IMR-90 (cell line): ENCODE data around the gene TOR3A. TPM values are rescaled to one million over a fixed set of nuclear protein-coding genes. Genes with fewer than 3 reads are reported as not detected.

Experiments
- ATAC-seq: fragments of 200-7000 bp; cut with Tn5 transposase; 2 replicates; pipeline ENCODE4 v1.9.1; 2020; ENCODE audit warnings: low read depth, mild to moderate bottlenecking, moderate library complexity
- BruUV-seq: library from RNA; stranded (reverse); fragments of 400-500 nt; replicated peaks from 2 replicates; lab custom pipeline; 2021; lab: Mats Ljungman, UMichigan
- CTCF ChIA-PET: fragments of 300-600 bp; formaldehyde crosslinking; extraction: SDS; loops from one replicate; lab custom pipeline; 2021; ENCODE audit warnings: antibody characterized with exemption; lab: Yijun Ruan, JAX
- POLR2A ChIA-PET: fragments of 300-600 bp; sonication (Branson Sonifier 250); formaldehyde crosslinking; loops from one replicate; lab custom pipeline; 2022; ENCODE audit warnings: antibody characterized with exemption; ENCODE audit not compliant: unreplicated experiment; lab: Charles Lee
- DNase-seq: peaks from one replicate; pipeline ENCODE4 v3.0.0; 2013
- H2AFZ ChIP-seq: replicated peaks from 2 replicates; pipeline ENCODE3; 2013; ENCODE audit warnings: low read length, mild to moderate bottlenecking; ENCODE audit not compliant: poor library complexity
- H2AK5ac ChIP-seq: 2 replicates; pipeline ENCODE4 v1.6.1; 2013; ENCODE audit warnings: low read depth, low read length, inconsistent platforms
- H2AK9ac ChIP-seq: replicated peaks from 2 replicates; pipeline ENCODE3; 2013; ENCODE audit warnings: mild to moderate bottlenecking, low read depth, low read length, moderate library complexity; ENCODE audit not compliant: poor library complexity
- H2BK120ac ChIP-seq: 2 replicates; pipeline ENCODE4 v1.6.1; 2013; ENCODE audit warnings: low read depth, low read length, inconsistent platforms
- H2BK15ac ChIP-seq: 3 replicates; pipeline ENCODE4 v1.6.1; 2013; ENCODE audit warnings: low read depth, low read length, inconsistent platforms
- H2BK20ac ChIP-seq: 2 replicates; pipeline ENCODE4 v1.6.1; 2013; ENCODE audit warnings: low read depth, mild to moderate bottlenecking, inconsistent platforms, low read length, moderate library complexity
- H2BK5ac ChIP-seq: 2 replicates; pipeline ENCODE4 v1.6.1; 2013; ENCODE audit warnings: mild to moderate bottlenecking, low read depth, low read length, inconsistent platforms; ENCODE audit not compliant: poor library complexity, severe bottlenecking
- H3K14ac ChIP-seq: replicated peaks from 2 replicates; pipeline ENCODE4 v1.6.1; 2013; ENCODE audit warnings: low read depth, low read length, inconsistent platforms
- H3K18ac ChIP-seq: 2 replicates; pipeline ENCODE4 v1.6.1; 2013; ENCODE audit warnings: low read depth, low read length, control low read depth
- H3K23ac ChIP-seq: 2 replicates; pipeline ENCODE4 v1.6.1; 2013; ENCODE audit warnings: low read depth, low read length, inconsistent platforms
- H3K27ac ChIP-seq: 2 replicates; pipeline ENCODE4 v1.5.1; 2013; ENCODE audit warnings: mild to moderate bottlenecking, control low read depth, low read length; ENCODE audit not compliant: insufficient read depth
- H3K27me3 ChIP-seq: 2 replicates; pipeline ENCODE4 v1.6.1; 2013; ENCODE audit warnings: low read length; ENCODE audit not compliant: control insufficient read depth, insufficient read depth
- H3K36me3 ChIP-seq: 2 replicates; pipeline ENCODE4 v1.6.1; 2013; ENCODE audit warnings: low read length, mixed read lengths; ENCODE audit not compliant: control insufficient read depth, insufficient read depth
- H3K4ac ChIP-seq: 2 replicates; pipeline ENCODE4 v1.6.1; 2013; ENCODE audit warnings: low read depth, low read length, inconsistent platforms
- H3K4me1 ChIP-seq: 2 replicates; pipeline ENCODE4 v1.6.1; 2013; ENCODE audit warnings: low read length, mixed read lengths; ENCODE audit not compliant: control insufficient read depth, insufficient read depth
- H3K4me2 ChIP-seq: 2 replicates; pipeline ENCODE4 v1.6.1; 2013; ENCODE audit warnings: low read depth, mild to moderate bottlenecking, control low read depth, low read length, moderate library complexity
- H3K4me3 ChIP-seq: 2 replicates; pipeline ENCODE4 v1.5.1; 2013; ENCODE audit warnings: low read depth, mild to moderate bottlenecking, control low read depth, low read length, moderate library complexity; ENCODE audit not compliant: insufficient read depth
- H3K56ac ChIP-seq: 2 replicates; pipeline ENCODE4 v1.6.1; 2013; ENCODE audit warnings: low read length, inconsistent platforms; ENCODE audit not compliant: insufficient read depth; ENCODE audit errors: extremely low read depth
- H3K79me1 ChIP-seq, 2 experiments: 2 replicates each; pipeline ENCODE4 v1.6.1; 2013; ENCODE audit warnings: low read length in 2 of 2, inconsistent platforms in 1 of 2, low read depth in 1 of 2
- H3K9ac ChIP-seq: 2 replicates; pipeline ENCODE4 v1.6.1; 2013; ENCODE audit warnings: low read depth, low read length, control low read depth
- H3K9me1 ChIP-seq: 2 replicates; pipeline ENCODE4 v1.6.1; 2013; ENCODE audit warnings: low read length, inconsistent platforms; ENCODE audit not compliant: insufficient read depth
- H3K9me3 ChIP-seq: 2 replicates; pipeline ENCODE4 v1.6.1; 2013; ENCODE audit warnings: low read length; ENCODE audit not compliant: control insufficient read depth, insufficient read depth
- H4K20me1 ChIP-seq: 2 replicates; pipeline ENCODE4 v1.6.1; 2013; ENCODE audit warnings: low read length, inconsistent platforms; ENCODE audit not compliant: insufficient read depth
- H4K5ac ChIP-seq: 2 replicates; pipeline ENCODE4 v1.6.1; 2013; ENCODE audit warnings: mild to moderate bottlenecking, low read depth, low read length, control low read depth
- H4K8ac ChIP-seq, 2 experiments: 2 replicates each; pipeline ENCODE4 v1.6.1; 2013; ENCODE audit warnings: low read depth in 2 of 2, low read length in 2 of 2, control low read depth in 1 of 2, inconsistent platforms in 1 of 2
- H4K91ac ChIP-seq: 2 replicates; pipeline ENCODE4 v1.6.1; 2013; ENCODE audit warnings: low read depth, low read length, inconsistent platforms; ENCODE audit not compliant: insufficient read depth
- MAFK ChIP-seq: IDR thresholded peaks from 2 replicates; pipeline ENCODE4 v1.6.1; 2012; ENCODE audit warnings: low read depth, low read length, improper control_type of control experiment
- dilution Hi-C: fragments of 300-500 bp; cut with HindIII; formaldehyde crosslinking; loops from one replicate; pipeline ENCODE4 v1.14.3; 2018; ENCODE audit warnings: low sequenced_read_pairs; ENCODE audit not compliant: unreplicated experiment
- in situ Hi-C: fragments of 300-500 bp; cut with MboI; formaldehyde crosslinking; loops from 3 replicates; pipeline ENCODE4 v1.14.3; 2019; ENCODE audit warnings: low sequenced_read_pairs, inconsistent platforms, mixed read lengths
- intact Hi-C: fragments of 100-400 bp; cut with micrococcal nuclease; formaldehyde crosslinking; loops from 2 replicates; pipeline ENCODE4 v1.10.0; 2022
- polyA plus RNA-seq, 3 experiments: library from polyadenylated mRNA; depleted of rRNA; stranded (reverse); fragments of >200 nt; gene quantifications; 2 replicates each; pipeline ENCODE4 v1.2.3, GENCODE V29; 2012; ENCODE audit warnings: low replicate concordance in 1 of 3
- total RNA-seq: library from RNA; depleted of rRNA; stranded (reverse); fragments of >200 nt; gene quantifications from 2 replicates; pipeline ENCODE4 v1.2.3, GENCODE V29; 2012
- TF ChIP-seq, protein P1 (sequence below): conservative IDR thresholded peaks from 2 replicates; pipeline ENCODE4 v1.5.1; 2012; ENCODE audit warnings: mild to moderate bottlenecking, low read depth, low read length, improper control_type of control experiment

TOR3A gene
- total and polyA plus RNA-seq, 2 of the 4 experiments (the other 2 are of a cell fraction): 16.8 to 22.2 TPM

DNA sequence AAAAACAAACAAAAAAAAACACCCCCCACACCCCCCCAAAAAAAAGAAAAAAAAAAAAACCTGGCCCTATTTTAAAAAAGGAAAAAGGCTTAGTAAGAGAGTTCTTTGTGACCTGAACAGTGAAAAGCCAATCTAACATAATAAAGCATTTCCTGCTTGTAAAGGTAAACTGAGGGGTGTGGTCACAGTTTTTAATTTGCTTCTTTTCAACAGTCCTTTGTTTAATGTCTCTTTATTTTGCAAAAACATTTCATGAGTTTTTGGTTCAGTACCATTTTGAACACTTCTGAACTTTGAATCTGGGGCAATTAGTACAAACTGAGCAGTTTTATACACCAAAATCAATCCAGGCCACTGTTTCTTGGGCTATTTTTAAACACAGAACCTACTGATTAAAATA lies 37.6 kb downstream of the TOR3A start:
- no peak overlapping the region for H2AK9ac ChIP-seq
- no peak overlapping the region for H3K27ac ChIP-seq
- no peak overlapping the region for H3K9ac ChIP-seq
- H2AK5ac ChIP-seq: no peak overlapping the region
- no peak overlapping the region for H4K8ac ChIP-seq
- H3K36me3 ChIP-seq: peaks cover 29% of the 10 kb centered on the region
- no peaks in the 10 kb centered on the region for H3K27me3 ChIP-seq
- BruUV-seq: no TSS peak
- intact Hi-C loops: no loop called here
- TF ChIP-seq, protein P1, sequence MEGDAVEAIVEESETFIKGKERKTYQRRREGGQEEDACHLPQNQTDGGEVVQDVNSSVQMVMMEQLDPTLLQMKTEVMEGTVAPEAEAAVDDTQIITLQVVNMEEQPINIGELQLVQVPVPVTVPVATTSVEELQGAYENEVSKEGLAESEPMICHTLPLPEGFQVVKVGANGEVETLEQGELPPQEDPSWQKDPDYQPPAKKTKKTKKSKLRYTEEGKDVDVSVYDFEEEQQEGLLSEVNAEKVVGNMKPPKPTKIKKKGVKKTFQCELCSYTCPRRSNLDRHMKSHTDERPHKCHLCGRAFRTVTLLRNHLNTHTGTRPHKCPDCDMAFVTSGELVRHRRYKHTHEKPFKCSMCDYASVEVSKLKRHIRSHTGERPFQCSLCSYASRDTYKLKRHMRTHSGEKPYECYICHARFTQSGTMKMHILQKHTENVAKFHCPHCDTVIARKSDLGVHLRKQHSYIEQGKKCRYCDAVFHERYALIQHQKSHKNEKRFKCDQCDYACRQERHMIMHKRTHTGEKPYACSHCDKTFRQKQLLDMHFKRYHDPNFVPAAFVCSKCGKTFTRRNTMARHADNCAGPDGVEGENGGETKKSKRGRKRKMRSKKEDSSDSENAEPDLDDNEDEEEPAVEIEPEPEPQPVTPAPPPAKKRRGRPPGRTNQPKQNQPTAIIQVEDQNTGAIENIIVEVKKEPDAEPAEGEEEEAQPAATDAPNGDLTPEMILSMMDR: no peak
- TF ChIP-seq MAFK: no peak
- H3K14ac ChIP-seq: no peak overlapping the region
- ChIA-PET CTCF (interaction anchor here (1.2 to 1.3 kb wide), 2 partner anchors 29 to 74 kb away, joined by 3 read pairs; no protein-coding TSS in a partner anchor), POLR2A (no interaction called here)
- H4K5ac ChIP-seq: no peak overlapping the region
- ATAC-seq: no peak
- peaks cover 3% of the 10 kb centered on the region; the same call in 1 of the 2 replicates for H3K9me1 ChIP-seq
- no peak overlapping the region for H2AFZ ChIP-seq
- no peak overlapping the region for H3K4ac ChIP-seq
- H2BK20ac ChIP-seq: no peak overlapping the region
- peaks cover 12 to 64% of the 10 kb centered on the region in 2 experiments for H3K79me1 ChIP-seq
- no peak overlapping the region for H2BK5ac ChIP-seq
- peaks cover 8% of the 10 kb centered on the region for H3K4me1 ChIP-seq
- peaks cover 5% of the 10 kb centered on the region; the same call in 1 of the 2 replicates for H4K20me1 ChIP-seq
- H4K91ac ChIP-seq: no peak overlapping the region
- no peak overlapping the region for H2BK15ac ChIP-seq
- H3K9me3 ChIP-seq: no peaks in the 10 kb centered on the region
- H3K23ac ChIP-seq: no peak overlapping the region
- in situ Hi-C loops: no loop called here
- H3K18ac ChIP-seq: no peak overlapping the region
- no peak overlapping the region for H3K56ac ChIP-seq
- H2BK120ac ChIP-seq: no peak overlapping the region
- dilution Hi-C loops: no loop called here
- H3K4me3 ChIP-seq: no peak overlapping the region
- no peak overlapping the region for H3K4me2 ChIP-seq
- DNase-seq: no peak
